Skeletal muscle cell (primary cell): ENCODE results near the gene ATP8B2.
"Not testable (repeated sequence)": the region's sequence is repeated elsewhere in the genome, so short reads cannot be mapped to it uniquely, and the experiment has no call there.

Experiments
- DNase-seq: peaks from one replicate; pipeline ENCODE4 v3.0.0-alpha.2; 2010; ENCODE audit warnings: low read depth
- H3K4me3 ChIP-seq: 2 replicates; pipeline ENCODE4 v1.5.1; 2011; ENCODE audit warnings: low read depth, mild to moderate bottlenecking, control low read depth, low read length, moderate library complexity

The ATP8B2 gene

GRCh38 chr1:154341366-154341765, 16.0 kb downstream of the ATP8B2 start:
- not testable (repeated sequence) for H3K4me3 ChIP-seq, DNase-seq

GRCh38 chr1:154342132-154342531, 16.8 kb downstream of the ATP8B2 start:
- no peak overlapping the region for H3K4me3 ChIP-seq

GRCh38 chr1:154342836-154343472, 17.6 kb downstream of the ATP8B2 start:
- H3K4me3 ChIP-seq: no peak overlapping the region
- no peak for DNase-seq

More at GRCh38 chr1:154342132-154342531, 16.8 kb downstream of the ATP8B2 start:
- no peak for DNase-seq

- H3K4me3 ChIP-seq: no peak overlapping the region
Measured at GRCh38 chr1:154344977-154345837, 19.9 kb downstream of the ATP8B2 start.

GRCh38 chr1:154346276-154346917, 21.1 kb downstream of the ATP8B2 start:
- H3K4me3 ChIP-seq: no peak overlapping the region
- no peak for DNase-seq

More at GRCh38 chr1:154344977-154345837, 19.9 kb downstream of the ATP8B2 start:
- DNase-seq: no peak

GRCh38 chr1:154347961-154348360, 22.6 kb downstream of the ATP8B2 start:
- no peak overlapping the region for H3K4me3 ChIP-seq
- DNase-seq: no peak

DNA sequence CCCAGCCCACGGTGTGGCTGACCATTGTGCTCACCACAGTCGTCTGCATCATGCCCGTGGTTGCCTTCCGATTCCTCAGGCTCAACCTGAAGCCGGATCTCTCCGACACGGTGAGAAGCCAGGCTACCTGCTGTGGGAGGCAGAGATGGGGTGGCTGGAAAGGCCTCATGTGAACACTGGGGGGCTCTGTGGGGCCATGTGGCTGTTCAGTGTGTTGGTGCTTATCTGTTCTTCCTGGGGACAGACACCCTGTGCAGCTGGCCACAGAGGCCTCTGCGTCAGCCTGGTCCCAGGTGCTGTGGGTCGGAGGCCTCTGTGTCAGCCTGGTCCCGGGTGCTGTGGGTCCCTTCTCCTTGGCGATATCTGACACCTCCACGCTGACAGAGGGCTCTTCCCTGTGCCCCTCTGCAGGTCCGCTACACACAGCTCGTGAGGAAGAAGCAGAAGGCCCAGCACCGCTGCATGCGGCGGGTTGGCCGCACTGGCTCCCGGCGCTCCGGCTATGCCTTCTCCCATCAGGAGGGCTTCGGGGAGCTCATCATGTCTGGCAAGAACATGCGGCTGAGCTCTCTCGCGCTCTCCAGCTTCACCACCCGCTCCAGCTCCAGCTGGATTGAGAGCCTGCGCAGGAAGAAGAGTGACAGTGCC, 23.2 kb downstream of the ATP8B2 start:
- no peak overlapping the region for H3K4me3 ChIP-seq
- no peak for DNase-seq

DNA sequence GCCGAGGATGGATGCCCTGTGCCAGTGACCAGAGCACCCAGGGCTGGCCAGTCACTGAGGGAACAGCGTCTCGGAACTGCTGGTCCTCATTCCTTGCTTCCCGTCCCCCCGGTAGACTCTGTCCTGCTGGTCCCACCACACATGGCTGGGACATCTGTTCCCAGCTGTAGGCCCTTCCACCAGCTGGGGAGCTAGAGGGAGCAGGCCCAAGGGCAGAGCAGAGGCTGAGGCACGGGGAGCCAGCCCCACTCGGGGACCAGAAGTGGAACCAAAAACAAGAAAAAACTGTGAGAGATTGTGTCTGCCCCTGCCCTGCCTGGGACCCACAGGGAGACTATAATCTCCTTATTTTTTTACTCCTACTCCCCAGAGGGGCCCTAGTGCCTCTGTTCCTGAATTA, 23.8 kb downstream of the ATP8B2 start:
- no peak overlapping the region for H3K4me3 ChIP-seq
- no peak for DNase-seq

- no peak for DNase-seq
- no peak overlapping the region for H3K4me3 ChIP-seq
Measured at GRCh38 chr1:154350383-154350782, 25.1 kb downstream of the ATP8B2 start.

DNA sequence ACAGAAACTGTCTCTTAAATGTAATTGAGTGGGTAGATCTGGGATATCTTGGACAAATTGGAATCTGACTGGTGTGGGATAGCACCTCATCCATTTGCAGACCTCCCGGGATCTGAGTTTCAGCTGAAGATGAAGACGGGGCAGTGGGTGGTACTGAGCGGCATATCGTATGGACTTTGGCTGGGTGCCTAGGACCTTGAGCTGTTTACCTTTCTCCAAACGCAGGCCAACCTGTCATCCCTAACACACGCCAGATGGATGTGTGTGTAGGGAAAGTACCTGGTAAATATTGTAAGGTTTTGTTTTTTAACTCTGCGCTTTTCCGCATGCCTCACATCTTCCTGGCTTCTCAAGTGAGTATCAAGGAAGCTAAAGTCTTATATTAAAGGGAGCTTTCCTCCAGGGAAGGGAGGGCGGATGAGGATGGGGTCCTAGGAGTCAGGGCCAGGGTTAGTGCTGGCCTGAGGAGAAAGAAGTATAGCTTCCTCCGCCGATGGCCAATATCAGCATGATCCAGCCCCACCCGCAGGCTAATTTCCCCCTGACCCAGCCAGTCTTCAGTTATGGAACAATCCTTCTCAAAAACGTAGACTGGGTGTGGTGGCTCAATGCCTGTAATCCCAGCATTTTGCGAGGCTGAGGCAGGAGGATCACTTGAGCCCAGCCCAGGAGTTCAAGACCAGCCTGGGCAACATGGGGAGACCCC, 26.2 kb downstream of the ATP8B2 start:
- H3K4me3 ChIP-seq: no peak overlapping the region
- no peak for DNase-seq

DNA sequence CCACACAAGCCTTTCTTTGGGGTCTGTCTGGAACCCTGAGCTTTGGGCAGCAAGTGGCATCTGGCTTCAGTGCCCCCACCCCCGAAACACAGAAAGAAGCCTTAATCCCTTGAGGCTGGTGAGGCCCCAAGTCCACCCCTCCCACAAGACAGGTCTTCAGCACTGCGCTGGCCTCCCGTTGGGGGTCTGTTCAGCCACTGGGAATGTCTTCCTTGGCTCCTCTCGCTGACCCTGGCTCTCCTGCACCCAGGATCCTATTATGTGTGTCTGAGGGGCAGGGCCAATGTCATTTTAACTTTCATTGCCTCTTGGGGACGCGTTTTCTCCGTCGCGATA, 26.9 kb downstream of the ATP8B2 start:
- no peak for DNase-seq
- peak overlapping the region; percentile 42 for H3K4me3 ChIP-seq

DNA sequence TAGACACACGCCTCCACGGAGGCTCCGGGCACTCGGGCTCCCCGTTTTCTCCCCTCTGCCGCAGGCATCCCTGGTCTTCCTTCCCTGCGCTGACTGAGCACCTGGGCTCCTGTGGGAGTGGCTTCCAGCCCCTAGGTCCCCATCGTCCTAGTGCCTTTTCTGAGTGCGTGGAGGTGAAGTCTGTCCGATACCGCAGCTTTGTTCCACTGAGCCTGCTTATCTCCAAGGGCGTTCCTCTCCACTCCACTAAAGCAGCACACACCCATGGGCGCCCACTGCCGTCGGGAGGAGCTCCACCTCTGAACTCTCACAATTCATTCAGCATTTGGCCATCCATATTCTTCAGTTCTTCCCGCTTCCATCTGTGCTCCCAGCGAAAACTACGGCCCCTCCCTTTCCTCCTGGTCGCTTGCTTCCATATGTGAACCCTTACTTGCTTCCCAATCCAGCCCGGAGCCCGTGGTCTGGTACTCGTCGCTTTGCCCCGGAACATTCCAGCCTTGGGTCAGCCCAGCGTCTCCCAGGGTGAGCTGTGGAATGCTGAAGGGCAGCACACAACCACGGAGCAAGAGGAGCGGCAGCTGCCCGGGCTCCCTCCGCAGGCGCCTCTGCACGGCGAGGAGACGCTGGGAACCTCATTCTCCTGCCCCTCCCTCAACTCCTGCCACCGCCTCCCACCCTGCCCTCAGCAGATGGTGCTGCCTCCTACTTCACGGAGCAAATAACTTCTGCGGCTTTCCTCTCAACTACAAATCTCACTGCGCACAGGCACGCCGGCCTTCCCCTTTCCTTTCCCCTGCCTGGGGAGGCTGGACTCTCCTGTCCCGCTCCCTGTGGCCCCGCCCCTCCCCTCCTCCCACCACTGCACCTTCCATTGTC, 27.5 kb downstream of the ATP8B2 start:
- peak overlapping the region; percentile 42 for H3K4me3 ChIP-seq
- no peak for DNase-seq

DNA sequence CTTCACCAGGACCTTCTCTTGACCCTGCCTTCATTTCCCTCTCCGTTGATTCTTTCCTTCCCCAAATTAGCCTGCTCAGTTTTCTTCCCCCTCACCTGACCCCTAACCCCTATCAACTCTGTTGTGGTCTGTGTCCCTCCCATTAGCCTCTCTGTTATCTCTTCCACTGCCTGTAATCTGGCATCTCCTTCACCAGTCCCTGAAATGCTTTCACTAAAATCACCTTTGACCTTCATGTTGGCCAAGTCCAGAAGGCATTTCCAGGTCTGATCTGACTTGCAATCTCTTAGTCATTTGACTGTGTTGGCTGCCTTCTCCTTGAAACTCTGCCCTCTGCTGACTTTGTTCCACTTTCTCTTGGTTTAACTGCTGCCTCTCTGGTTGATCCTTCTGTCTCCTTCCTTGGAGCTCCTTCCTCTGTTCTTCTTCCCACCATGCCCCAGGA, 28.2 kb downstream of the ATP8B2 start:
- no peak for DNase-seq
- peak overlapping the region; percentile 42 for H3K4me3 ChIP-seq

DNA sequence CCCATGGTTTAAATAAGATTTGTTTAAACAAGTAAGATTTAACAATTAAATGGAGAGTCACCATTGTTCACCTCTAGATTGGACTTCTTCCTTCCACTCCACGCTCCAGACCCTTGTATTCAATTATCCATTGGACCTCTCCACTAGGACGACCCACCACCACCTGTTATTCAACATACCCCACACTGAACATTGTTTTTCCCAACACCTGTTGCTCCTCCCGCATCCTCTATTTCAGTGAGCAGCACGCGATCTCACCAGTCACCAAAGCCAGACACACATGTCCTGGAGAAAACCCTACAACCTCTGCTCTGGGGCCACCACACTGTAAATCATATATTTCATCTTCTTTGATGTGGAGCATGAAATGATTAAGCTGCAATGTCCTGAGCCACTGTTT, 28.6 kb downstream of the ATP8B2 start:
- no peak overlapping the region for H3K4me3 ChIP-seq
- DNase-seq: no peak

GRCh38 chr1:154358519-154358918, 33.2 kb downstream of the ATP8B2 start:
- DNase-seq: no peak
- H3K4me3 ChIP-seq: no peak overlapping the region

DNA sequence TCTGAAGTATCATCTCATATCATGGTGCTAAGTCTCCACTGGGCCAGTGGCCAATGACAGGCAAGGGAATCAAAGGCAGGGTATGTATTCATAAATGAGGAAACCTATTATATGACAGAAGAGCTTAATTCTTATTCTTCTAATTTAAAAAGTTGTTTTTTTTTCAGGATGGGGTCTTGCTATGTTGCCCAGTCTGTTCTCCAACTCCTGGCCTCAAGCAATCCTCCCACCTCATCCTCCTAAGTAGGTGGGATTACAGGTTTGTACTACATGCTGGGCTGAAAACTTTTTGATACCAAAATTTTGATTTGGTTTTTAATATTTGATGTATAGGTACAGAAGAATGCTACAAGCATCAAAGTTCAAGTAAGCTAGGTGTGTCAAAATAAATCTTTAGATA, 35.0 kb downstream of the ATP8B2 start:
- no peak for DNase-seq
- no peak overlapping the region for H3K4me3 ChIP-seq

DNA sequence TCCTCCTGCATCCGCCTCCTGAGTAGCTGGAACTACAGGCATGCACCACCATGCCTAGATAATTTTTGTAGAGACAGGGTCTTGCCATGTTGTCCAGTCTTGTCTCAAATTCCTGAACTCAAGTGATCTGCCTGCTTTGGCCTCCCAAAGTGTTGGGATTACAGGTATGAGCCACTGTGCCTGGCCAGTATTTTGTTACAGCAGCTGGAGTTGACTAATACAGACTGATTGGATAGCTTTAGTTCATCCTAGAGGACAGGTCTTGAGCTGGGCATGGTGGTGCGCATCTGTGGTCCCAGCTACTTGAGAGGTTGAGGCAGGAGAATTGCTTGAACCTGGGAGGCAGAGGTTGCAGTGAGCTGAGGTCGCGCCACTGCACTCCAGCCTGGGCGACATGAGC, 35.6 kb downstream of the ATP8B2 start:
- DNase-seq: not testable (repeated sequence)

GRCh38 chr1:154361357-154361756, 36.0 kb downstream of the ATP8B2 start:
- no peak overlapping the region for H3K4me3 ChIP-seq
- DNase-seq: no peak

More for the DNA sequence above, 35.6 kb downstream of the ATP8B2 start:
- not testable (repeated sequence) for H3K4me3 ChIP-seq
